Thyroid gland (tissue), 4 donors: ENCODE data around the gene DMD. TPM values are rescaled to one million over a fixed set of nuclear protein-coding genes. Genes with fewer than 3 reads are reported as not detected.

Experiments used
- DNase-seq, 2 donors: peaks; one replicate each; pipeline ENCODE4 v3.0.0-alpha.2; 2019
- H3K27ac ChIP-seq, 3 donors: fragments of 200-600 bp; sonication (generic); 1 replicate in 2 of 3; 2 replicates in 1 of 3; pipeline ENCODE4 v1.5.1; 2016 to 2019; ENCODE audit warnings: mild to moderate bottlenecking in 1 of 3, moderate library complexity in 1 of 3
- H3K27me3 ChIP-seq: fragments of 200-600 bp; sonication (generic); one replicate; pipeline ENCODE4 v1.5.1; 2019
- H3K36me3 ChIP-seq, 2 donors: fragments of 200-600 bp; sonication (generic); one replicate each; pipeline ENCODE4 v1.5.1; 2016 to 2019
- H3K4me1 ChIP-seq, 2 donors: fragments of 200-600 bp; sonication (generic); one replicate each; pipeline ENCODE4 v1.5.1; 2017 to 2019
- H3K4me3 ChIP-seq, 3 donors: fragments of 200-600 bp; sonication (generic); replicated peaks in 1 of 3; 1 replicate in 2 of 3; 2 replicates in 1 of 3; pipeline ENCODE4 v1.5.1; 2016; ENCODE audit warnings: mild to moderate bottlenecking in 1 of 3
- H3K9me3 ChIP-seq: fragments of 200-600 bp; sonication (generic); one replicate; pipeline ENCODE4 v1.5.1; 2017
- CTCF ChIP-seq, 6 experiments: fragments of 200-600 bp in 3 of 6; fragments of 450-650 bp in 3 of 6; sonication (generic) in 3 of 6; IDR thresholded peaks; one replicate each; pipeline ENCODE4 v1.5.1; 2016 to 2019; ENCODE audit warnings: antibody characterized with exemption in 6 of 6, mild to moderate bottlenecking in 2 of 6, inconsistent platforms in 1 of 6, moderate library complexity in 1 of 6
- POLR2A ChIP-seq, 2 donors: fragments of 450-650 bp; IDR thresholded peaks; one replicate each; pipeline ENCODE4 v1.6.1; 2017; ENCODE audit warnings: antibody characterized with exemption in 2 of 2, mild to moderate bottlenecking in 2 of 2, moderate library complexity in 1 of 2
- WGBS, 2 donors: methylation state at CpG; one replicate each; pipeline ENCODE4 v1.1.5; 2017; 5-methylcytosine and 5-hydroxymethylcytosine counted together
- intact Hi-C: fragments of 100-400 bp; cut with DNase I; formaldehyde crosslinking; loops from one replicate; pipeline ENCODE4 v1.15.1; 2023
- total RNA-seq, 4 donors: library from RNA; depleted of rRNA; stranded (reverse); fragments of >200 nt; gene quantifications; one replicate each; pipeline ENCODE4 v1.2.3, GENCODE V29; 2016

DMD gene
- total RNA-seq, 4 donors from 2014 or later, result 16.5 to 24.0 (median 21.7) TPM

DNA sequence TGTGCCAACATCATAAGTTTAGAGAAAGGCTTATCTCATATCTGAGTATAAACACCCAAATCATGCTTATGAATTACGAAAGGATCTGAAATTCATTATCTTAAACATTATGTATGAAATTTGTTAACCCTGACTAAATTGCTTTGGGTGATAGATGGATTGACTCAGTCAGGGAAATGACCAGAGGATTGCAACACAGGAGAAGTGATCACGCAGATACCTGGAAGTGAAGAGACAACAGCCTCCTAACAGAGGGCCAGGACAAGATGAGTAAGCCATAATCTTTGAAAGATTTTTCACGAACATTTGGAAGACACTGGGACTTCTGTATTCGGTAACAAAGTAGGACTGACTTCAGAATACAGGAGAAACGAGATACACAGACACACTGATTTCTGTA, 363.4 kb downstream of the DMD start:
- DNase-seq, result no peak
- H3K27ac ChIP-seq, result no peak overlapping the region
- intact Hi-C loops, result no loop called here
- no peaks in the 10 kb centered on the region for H3K9me3 ChIP-seq
- no peaks in the 10 kb centered on the region for H3K27me3 ChIP-seq
- no peak overlapping the region for H3K4me3 ChIP-seq
- H3K4me1 ChIP-seq, result no peaks in the 10 kb centered on the region
- 93 to 96% methylated on average over 5 of the region's 5 CpGs for WGBS, 2 donors
- no peaks in the 10 kb centered on the region for H3K36me3 ChIP-seq
- TF ChIP-seq POLR2A (IDR thresholded peaks at IDR 0.05) (no peak), CTCF (IDR thresholded peaks at IDR 0.05) (no peak)

DNA sequence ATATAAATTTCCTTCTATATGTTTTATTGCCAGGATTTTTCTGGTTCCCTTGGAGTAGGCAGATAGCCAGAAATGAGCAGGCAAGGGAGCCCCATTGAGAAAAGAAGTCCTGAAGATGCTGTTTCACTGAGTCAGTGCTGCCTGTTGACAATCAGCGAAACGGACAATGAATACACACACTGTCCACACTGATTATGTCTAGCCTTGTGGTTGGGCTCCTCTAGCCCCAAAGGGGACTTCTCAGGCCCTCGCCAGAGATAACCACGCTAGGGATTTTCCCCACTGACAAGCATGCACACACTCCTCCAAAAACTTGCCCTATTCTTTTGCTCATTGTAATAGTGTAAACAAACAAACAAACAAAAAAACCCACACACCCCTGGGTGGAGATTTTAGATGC, 369.3 kb downstream of the DMD start:
- TF ChIP-seq CTCF (IDR thresholded peaks at IDR 0.05), result no peak
- no peak for TF ChIP-seq POLR2A (IDR thresholded peaks at IDR 0.05)
- 87 to 93% methylated on average over 4 of the region's 4 CpGs for WGBS, 2 donors
- Histone ChIP-seq H3K4me3 (no peak overlapping the region), H3K36me3 (no peaks in the 10 kb centered on the region), H3K27me3 (no peaks in the 10 kb centered on the region), H3K9me3 (no peaks in the 10 kb centered on the region), H3K4me1 (no peaks in the 10 kb centered on the region), H3K27ac (no peak overlapping the region)
- intact Hi-C loops, result no loop called here
- no peak for DNase-seq

GRCh38 chrX:32839781-32840180, 371.6 kb downstream of the DMD start:
- Histone ChIP-seq H3K27me3 (no peaks in the 10 kb centered on the region), H3K27ac (no peak overlapping the region), H3K4me1 (no peaks in the 10 kb centered on the region), H3K9me3 (no peaks in the 10 kb centered on the region), H3K36me3 (no peaks in the 10 kb centered on the region), H3K4me3 (no peak overlapping the region)
- intact Hi-C loops, result no loop called here
- WGBS, 2 donors, result 87 to 93% methylated on average over 6 of the region's 6 CpGs
- DNase-seq, result no peak
- TF ChIP-seq POLR2A (IDR thresholded peaks at IDR 0.05) (no peak), CTCF (IDR thresholded peaks at IDR 0.05) (no peak)

DNA sequence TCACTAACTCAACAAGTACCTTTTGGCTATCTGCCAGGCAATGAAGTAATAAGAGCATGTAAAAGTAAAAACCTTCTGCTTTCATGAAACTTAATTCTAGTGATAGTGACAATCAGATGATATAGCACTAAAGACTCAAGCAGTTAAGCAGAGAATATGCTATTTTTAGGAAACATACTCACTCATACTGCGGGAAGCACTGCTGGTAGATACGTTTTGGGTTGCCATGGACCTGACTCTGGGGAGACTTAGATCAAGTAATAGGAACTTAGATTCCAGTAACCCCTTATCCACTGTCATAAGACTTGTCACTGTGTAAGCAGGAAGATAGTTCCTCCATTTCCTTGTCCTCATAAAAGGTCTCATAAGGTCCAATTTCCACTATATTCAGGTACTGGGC, 386.3 kb downstream of the DMD start:
- WGBS, 2 donors, result 73 to 75% methylated on average over 2 of the region's 2 CpGs
- Histone ChIP-seq H3K27me3 (no peaks in the 10 kb centered on the region), H3K4me3 (no peak overlapping the region), H3K36me3 (no peaks in the 10 kb centered on the region), H3K27ac (no peak overlapping the region), H3K9me3 (no peaks in the 10 kb centered on the region), H3K4me1 (no peaks in the 10 kb centered on the region)
- TF ChIP-seq POLR2A (IDR thresholded peaks at IDR 0.05), result no peak
- TF ChIP-seq CTCF (IDR thresholded peaks at IDR 0.05), result no peak
- no peak for DNase-seq
- intact Hi-C loops, result no loop called here

DNA sequence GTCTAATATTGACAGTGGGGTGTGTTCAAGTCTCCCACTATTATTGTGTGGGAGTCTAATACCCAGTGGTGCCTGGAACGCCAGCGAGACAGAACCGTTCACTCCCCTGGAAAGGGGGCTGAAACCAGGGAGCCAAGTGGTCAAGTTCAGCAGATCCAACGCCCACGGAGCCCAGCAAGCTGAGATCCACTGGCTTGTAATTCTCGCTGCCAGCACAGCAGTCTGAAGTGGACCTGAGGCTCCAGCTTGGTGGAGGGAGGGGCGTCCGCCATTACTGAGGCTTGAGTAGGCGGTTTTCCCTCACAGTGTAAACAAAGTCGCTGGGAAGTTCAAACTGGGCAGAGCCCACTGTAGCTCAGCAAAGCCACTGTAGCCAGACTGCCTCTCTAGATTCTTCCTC, 407.3 kb downstream of the DMD start:
- H3K27me3 ChIP-seq, result no peaks in the 10 kb centered on the region
- TF ChIP-seq POLR2A (IDR thresholded peaks at IDR 0.05), result no peak
- no peak for TF ChIP-seq CTCF (IDR thresholded peaks at IDR 0.05)
- H3K27ac ChIP-seq, result no peak overlapping the region
- no peaks in the 10 kb centered on the region for H3K4me1 ChIP-seq
- H3K9me3 ChIP-seq, result no peaks in the 10 kb centered on the region
- no peak overlapping the region for H3K4me3 ChIP-seq
- intact Hi-C loops, result no loop called here
- WGBS, 2 donors, result no CpG with 5 or more reads among the region's 10 CpGs
- no peaks in the 10 kb centered on the region for H3K36me3 ChIP-seq
- DNase-seq, result no peak
